ENCODE data around the gene GNAS-AS1.

The GNAS-AS1 gene

GRCh38 chr20:58896820-58897219 is 46.1 kb upstream of the GNAS-AS1 start:
- H2BK15ac ChIP-seq (replicated peaks; ENCODE audit: low read depth): no peak overlapping the region
- no peak overlapping the region for H3K4ac ChIP-seq (ENCODE audit: low read depth, low read length)
- no peak overlapping the region for H2BK5ac ChIP-seq (ENCODE audit: low read length)
- peaks cover 9% of the 10 kb centered on the region for H3K36me3 ChIP-seq (ENCODE audit: control insufficient read depth, insufficient read depth, low read length)
- no peak overlapping the region for H4K5ac ChIP-seq (ENCODE audit: low read length)
- H3K27ac ChIP-seq (ENCODE audit: low read depth, low read length): no peak overlapping the region
- H3K79me1 ChIP-seq (ENCODE audit: low read length): peaks cover 11% of the 10 kb centered on the region
- no peak overlapping the region for H3K18ac ChIP-seq (ENCODE audit: low read length)
- no peaks in the 10 kb centered on the region for H3K27me3 ChIP-seq (ENCODE audit: insufficient read depth, low read length, poor library complexity)
- H3K79me2 ChIP-seq (ENCODE audit: control insufficient read depth, insufficient read depth, low read length): peaks cover 90% of the 10 kb centered on the region
- no peak overlapping the region for H3K9ac ChIP-seq (ENCODE audit: low read length)
- H3K56ac ChIP-seq (ENCODE audit: low read length): no peak overlapping the region
- H3K4me2 ChIP-seq (ENCODE audit: low read length): no peak overlapping the region
- H2BK120ac ChIP-seq (ENCODE audit: low read depth, low read length): no peak overlapping the region
- DNase-seq: no peak
- H2AK5ac ChIP-seq (ENCODE audit: low read length): no peak overlapping the region
- no CpG with 5 or more reads among the region's 3 CpGs for WGBS (ENCODE audit: extremely low coverage, insufficient coverage, low lambda C conversion rate)
- H3K23ac ChIP-seq (ENCODE audit: low read length): no peak overlapping the region
- H3K4me3 ChIP-seq (ENCODE audit: low read length): no peak overlapping the region
- peaks cover 17% of the 10 kb centered on the region for H3K4me1 ChIP-seq (ENCODE audit: control insufficient read depth, low read depth, low read length)
- H4K8ac ChIP-seq (ENCODE audit: low read depth, low read length): no peak overlapping the region

GRCh38 chr20:58895448-58896180 is 44.9 kb upstream of the GNAS-AS1 start:
- H2BK5ac ChIP-seq (ENCODE audit: low read length): no peak overlapping the region
- H3K27ac ChIP-seq (ENCODE audit: low read depth, low read length): no peak overlapping the region
- H3K79me1 ChIP-seq (ENCODE audit: low read length): peaks cover 11% of the 10 kb centered on the region
- no peak overlapping the region for H4K8ac ChIP-seq (ENCODE audit: low read depth, low read length)
- no peaks in the 10 kb centered on the region for H3K27me3 ChIP-seq (ENCODE audit: insufficient read depth, low read length, poor library complexity)
- no peak overlapping the region for H4K5ac ChIP-seq (ENCODE audit: low read length)
- peaks cover 17% of the 10 kb centered on the region for H3K4me1 ChIP-seq (ENCODE audit: control insufficient read depth, low read depth, low read length)
- no peak overlapping the region for H2AK5ac ChIP-seq (ENCODE audit: low read length)
- no peak overlapping the region for H3K18ac ChIP-seq (ENCODE audit: low read length)
- no peak overlapping the region for H3K4ac ChIP-seq (ENCODE audit: low read depth, low read length)
- peaks cover 82% of the 10 kb centered on the region for H3K79me2 ChIP-seq (ENCODE audit: control insufficient read depth, insufficient read depth, low read length)
- no peak overlapping the region for H2BK120ac ChIP-seq (ENCODE audit: low read depth, low read length)
- no peak overlapping the region for H3K56ac ChIP-seq (ENCODE audit: low read length)
- no peak overlapping the region for H3K4me3 ChIP-seq (ENCODE audit: low read length)
- H3K9ac ChIP-seq (ENCODE audit: low read length): peak overlapping the region; percentile 20
- no CpG with 5 or more reads among the region's 13 CpGs for WGBS (ENCODE audit: extremely low coverage, insufficient coverage, low lambda C conversion rate)
- H3K23ac ChIP-seq (ENCODE audit: low read length): no peak overlapping the region
- H2BK15ac ChIP-seq (replicated peaks; ENCODE audit: low read depth): no peak overlapping the region
- peaks cover 9% of the 10 kb centered on the region for H3K36me3 ChIP-seq (ENCODE audit: control insufficient read depth, insufficient read depth, low read length)
- DNase-seq: no peak
- no peak overlapping the region for H3K4me2 ChIP-seq (ENCODE audit: low read length)

- Histone ChIP-seq H2BK5ac (ENCODE audit: low read length) (no peak overlapping the region), H3K4ac (ENCODE audit: low read depth, low read length) (no peak overlapping the region), H2AK5ac (ENCODE audit: low read length) (no peak overlapping the region), H3K56ac (ENCODE audit: low read length) (peak overlapping the region; percentile 34), H3K36me3 (ENCODE audit: control insufficient read depth, insufficient read depth, low read length) (peaks cover 9% of the 10 kb centered on the region), H4K5ac (ENCODE audit: low read length) (no peak overlapping the region), H2BK120ac (ENCODE audit: low read depth, low read length) (no peak overlapping the region), H3K4me1 (ENCODE audit: control insufficient read depth, low read depth, low read length) (peaks cover 13% of the 10 kb centered on the region), H3K4me2 (ENCODE audit: low read length) (no peak overlapping the region), H2BK15ac (replicated peaks; ENCODE audit: low read depth) (no peak overlapping the region), H3K27ac (ENCODE audit: low read depth, low read length) (no peak overlapping the region), H3K23ac (ENCODE audit: low read length) (no peak overlapping the region), H3K9ac (ENCODE audit: low read length) (peak overlapping the region; percentile 20), H3K18ac (ENCODE audit: low read length) (no peak overlapping the region), H3K79me2 (ENCODE audit: control insufficient read depth, insufficient read depth, low read length) (peaks cover 79% of the 10 kb centered on the region), H3K79me1 (ENCODE audit: low read length) (peaks cover 11% of the 10 kb centered on the region), H4K8ac (ENCODE audit: low read depth, low read length) (no peak overlapping the region), H3K27me3 (ENCODE audit: insufficient read depth, low read length, poor library complexity) (no peaks in the 10 kb centered on the region), H3K4me3 (ENCODE audit: low read length) (no peak overlapping the region)
- WGBS (ENCODE audit: extremely low coverage, insufficient coverage, low lambda C conversion rate): 100% methylated on average over 1 of the region's 5 CpGs
- no peak for DNase-seq
These were observed 44.1 kb upstream of the GNAS-AS1 start for GRCh38 chr20:58894652-58895447.

- peaks cover 5% of the 10 kb centered on the region for H3K36me3 ChIP-seq (ENCODE audit: control insufficient read depth, insufficient read depth, low read length)
- H4K8ac ChIP-seq (ENCODE audit: low read depth, low read length): no peak overlapping the region
- peaks cover 10% of the 10 kb centered on the region for H3K4me1 ChIP-seq (ENCODE audit: control insufficient read depth, low read depth, low read length)
- DNase-seq: no peak
- H2BK5ac ChIP-seq (ENCODE audit: low read length): no peak overlapping the region
- no peak overlapping the region for H3K4ac ChIP-seq (ENCODE audit: low read depth, low read length)
- no peak overlapping the region for H4K5ac ChIP-seq (ENCODE audit: low read length)
- H3K27ac ChIP-seq (ENCODE audit: low read depth, low read length): no peak overlapping the region
- H3K79me2 ChIP-seq (ENCODE audit: control insufficient read depth, insufficient read depth, low read length): peaks cover 66% of the 10 kb centered on the region
- H2BK15ac ChIP-seq (replicated peaks; ENCODE audit: low read depth): no peak overlapping the region
- H3K27me3 ChIP-seq (ENCODE audit: insufficient read depth, low read length, poor library complexity): no peaks in the 10 kb centered on the region
- no peak overlapping the region for H2BK120ac ChIP-seq (ENCODE audit: low read depth, low read length)
- H3K9ac ChIP-seq (ENCODE audit: low read length): peak overlapping the region; percentile 59
- peaks cover 8% of the 10 kb centered on the region for H3K79me1 ChIP-seq (ENCODE audit: low read length)
- H3K18ac ChIP-seq (ENCODE audit: low read length): no peak overlapping the region
- no CpG with 5 or more reads among the region's 5 CpGs for WGBS (ENCODE audit: extremely low coverage, insufficient coverage, low lambda C conversion rate)
- H3K4me2 ChIP-seq (ENCODE audit: low read length): peak overlapping the region; percentile 48
- H3K4me3 ChIP-seq (ENCODE audit: low read length): no peak overlapping the region
- no peak overlapping the region for H3K23ac ChIP-seq (ENCODE audit: low read length)
- H3K56ac ChIP-seq (ENCODE audit: low read length): peak overlapping the region; percentile 65
- no peak overlapping the region for H2AK5ac ChIP-seq (ENCODE audit: low read length)
These were observed 42.8 kb upstream of the GNAS-AS1 start for GRCh38 chr20:58893355-58894120.

DNA sequence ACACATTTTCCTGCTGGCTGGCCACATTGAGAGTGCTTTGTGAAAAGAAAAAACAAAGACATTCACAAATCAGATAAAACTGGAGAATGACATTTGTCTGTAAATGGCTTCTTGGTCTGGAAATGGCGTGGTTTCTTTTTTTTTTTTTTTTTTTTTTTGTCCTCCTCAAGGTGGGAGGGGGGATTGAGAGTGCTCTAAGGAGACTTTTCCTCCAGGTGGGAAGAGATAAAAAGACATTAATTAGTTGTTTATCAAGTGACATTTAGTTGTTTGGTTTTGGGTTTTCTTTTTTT is 42.2 kb upstream of the GNAS-AS1 start:
- H2AK5ac ChIP-seq (ENCODE audit: low read length): no peak overlapping the region
- H3K4me3 ChIP-seq (ENCODE audit: low read length): peak overlapping the region; percentile 93
- H3K36me3 ChIP-seq (ENCODE audit: control insufficient read depth, insufficient read depth, low read length): peaks cover 3% of the 10 kb centered on the region
- peak overlapping the region; percentile 100 for H3K27ac ChIP-seq (ENCODE audit: low read depth, low read length)
- H3K4me1 ChIP-seq (ENCODE audit: control insufficient read depth, low read depth, low read length): peaks cover 7% of the 10 kb centered on the region
- no CpG with 5 or more reads among the region's 1 CpG for WGBS (ENCODE audit: extremely low coverage, insufficient coverage, low lambda C conversion rate)
- H3K56ac ChIP-seq (ENCODE audit: low read length): peak overlapping the region; percentile 97
- peaks cover 59% of the 10 kb centered on the region for H3K79me2 ChIP-seq (ENCODE audit: control insufficient read depth, insufficient read depth, low read length)
- no peak overlapping the region for H4K8ac ChIP-seq (ENCODE audit: low read depth, low read length)
- no peak overlapping the region for H4K5ac ChIP-seq (ENCODE audit: low read length)
- peaks cover 6% of the 10 kb centered on the region for H3K79me1 ChIP-seq (ENCODE audit: low read length)
- H3K4ac ChIP-seq (ENCODE audit: low read depth, low read length): no peak overlapping the region
- peak overlapping the region; percentile 93 for H3K9ac ChIP-seq (ENCODE audit: low read length)
- no peak overlapping the region for H3K23ac ChIP-seq (ENCODE audit: low read length)
- H2BK15ac ChIP-seq (replicated peaks; ENCODE audit: low read depth): no peak overlapping the region
- H3K4me2 ChIP-seq (ENCODE audit: low read length): no peak overlapping the region
- H2BK120ac ChIP-seq (ENCODE audit: low read depth, low read length): no peak overlapping the region
- no peak overlapping the region for H2BK5ac ChIP-seq (ENCODE audit: low read length)
- peak overlapping the region; percentile 100 for H3K18ac ChIP-seq (ENCODE audit: low read length)
- H3K27me3 ChIP-seq (ENCODE audit: insufficient read depth, low read length, poor library complexity): no peaks in the 10 kb centered on the region
- DNase-seq: no peak
